AG04450 (cell line): ENCODE results near the gene PCTP. TPM values are rescaled to one million over a fixed set of nuclear protein-coding genes. Genes with fewer than 3 reads are reported as not detected.

ENCODE experiments used
- CTCF ChIA-PET: fragments of 300-600, 350-600 bp; formaldehyde crosslinking; extraction: SDS; loops from one replicate; lab custom pipeline; 2022; ENCODE audit warnings: antibody characterized with exemption, inconsistent platforms; lab: Charles Lee
- POLR2A ChIA-PET: fragments of 350-600 bp; formaldehyde crosslinking; extraction: SDS; loops from one replicate; lab custom pipeline; 2021; ENCODE audit warnings: antibody characterized with exemption, inconsistent platforms; lab: Yijun Ruan, JAX
- DNase-seq: peaks from one replicate; pipeline ENCODE4 v3.0.0-alpha.2; 2011; ENCODE audit warnings: low read depth, low spot score
- H3K27ac ChIP-seq: one replicate; pipeline ENCODE4 v1.5.1; 2012; ENCODE audit warnings: low read depth, low read length, control low read depth
- H3K27me3 ChIP-seq: one replicate; pipeline ENCODE4 v1.6.0; 2012; ENCODE audit warnings: low read length; ENCODE audit not compliant: control insufficient read depth, insufficient read depth
- H3K4me3 ChIP-seq: 2 replicates; pipeline ENCODE4 v1.5.1; 2011; ENCODE audit warnings: mild to moderate bottlenecking, low read depth, low read length, control low read depth
- H3K9me3 ChIP-seq: 2 replicates; pipeline ENCODE4 v1.5.1; 2012; ENCODE audit warnings: low read length; ENCODE audit not compliant: control insufficient read depth, insufficient read depth
- CTCF ChIP-seq: IDR thresholded peaks from 2 replicates; pipeline ENCODE4 v1.5.1; 2011; ENCODE audit warnings: low read depth, low read length, control low read depth, inconsistent platforms
- polyA plus RNA-seq: library from polyadenylated mRNA; depleted of rRNA; stranded (reverse); fragments of >200 nt; gene quantifications from 2 replicates; pipeline ENCODE4 v1.2.3, GENCODE V29; 2011

Gene PCTP
- polyA plus RNA-seq, 1 experiment = 20.5 TPM

GRCh38 chr17:55777471-55777971 is 26.7 kb downstream of the PCTP start:
- Histone ChIP-seq H3K9me3 (no peaks in the 10 kb centered on the region), H3K27ac (no peak overlapping the region), H3K27me3 (no peaks in the 10 kb centered on the region), H3K4me3 (no peak overlapping the region)
- no peak for TF ChIP-seq CTCF
- ChIA-PET POLR2A (no interaction called here), CTCF (interaction anchor here (1.4 kb wide), 1 partner anchor 251 kb away, joined by 5 read pairs; no protein-coding TSS in a partner anchor)
- no peak for DNase-seq

GRCh38 chr17:55778389-55779118 is 27.7 kb downstream of the PCTP start:
- POLR2A ChIA-PET = no interaction called here
- no peak for TF ChIP-seq CTCF
- Histone ChIP-seq H3K9me3 (no peaks in the 10 kb centered on the region), H3K27me3 (no peaks in the 10 kb centered on the region), H3K4me3 (no peak overlapping the region), H3K27ac (no peak overlapping the region)
- DNase-seq = no peak
- CTCF ChIA-PET = interaction anchor here (1.4 kb wide), 1 partner anchor 252 kb away, joined by 5 read pairs; no protein-coding TSS in a partner anchor

- no peak for DNase-seq
- H3K9me3 ChIP-seq = no peaks in the 10 kb centered on the region
- H3K27me3 ChIP-seq = no peaks in the 10 kb centered on the region
- no peak for TF ChIP-seq CTCF
- POLR2A ChIA-PET = no interaction called here
- H3K27ac ChIP-seq = no peak overlapping the region
- CTCF ChIA-PET = interaction anchor here (0.5 to 4.7 kb wide), 3 partner anchors 13 to 257 kb away, joined by 3 to 38 read pairs (median 4); no protein-coding TSS in a partner anchor
- no peak overlapping the region for H3K4me3 ChIP-seq
Observed at GRCh38 chr17:55783684-55784245, 32.9 kb downstream of the PCTP start.

GRCh38 chr17:55784666-55785065 is 33.8 kb downstream of the PCTP start:
- no peaks in the 10 kb centered on the region for H3K9me3 ChIP-seq
- TF ChIP-seq CTCF = no peak
- no peak overlapping the region for H3K27ac ChIP-seq
- no peaks in the 10 kb centered on the region for H3K27me3 ChIP-seq
- no peak overlapping the region for H3K4me3 ChIP-seq
- no peak for DNase-seq
- CTCF ChIA-PET = interaction anchor here (1.1 to 4.7 kb wide), 3 partner anchors 14 to 258 kb away, joined by 4 to 38 read pairs (median 11); no protein-coding TSS in a partner anchor
- POLR2A ChIA-PET = no interaction called here

- ChIA-PET POLR2A (no interaction called here), CTCF (interaction anchor here (1.0 to 2.1 kb wide), 2 partner anchors 15 to 258 kb away, joined by 3 to 11 read pairs; no protein-coding TSS in a partner anchor)
- Histone ChIP-seq H3K27me3 (no peaks in the 10 kb centered on the region), H3K9me3 (no peaks in the 10 kb centered on the region), H3K27ac (no peak overlapping the region), H3K4me3 (no peak overlapping the region)
- TF ChIP-seq CTCF = no peak
- no peak for DNase-seq
Observed at GRCh38 chr17:55785181-55785580, 34.3 kb downstream of the PCTP start.
